Left lung (tissue), 10 donors: ENCODE measurements around the gene ARHGEF28. TPM values are rescaled to one million over a fixed set of nuclear protein-coding genes. Genes with fewer than 3 reads are reported as not detected.

Experiments
- ATAC-seq: fragments of 200-7000 bp; cut with Tn5 transposase; one replicate; pipeline ENCODE4 v1.9.1; 2020; ENCODE audit warnings: moderate library complexity
- DNase-seq, 4 donors: peaks; one replicate each; pipeline ENCODE4 v3.0.0-alpha.2; 2013 to 2020
- H3K27ac ChIP-seq, 2 donors: fragments of 200-600 bp; sonication (generic) in 1 of 2; one replicate each; pipeline versions ENCODE4 v1.5.0 to v1.8.0; 2020 to 2021
- H3K27me3 ChIP-seq, 2 donors: fragments of 200-600 bp; sonication (generic) in 1 of 2; one replicate each; pipeline versions ENCODE4 v1.5.0 to v1.8.0; 2020 to 2021
- H3K36me3 ChIP-seq, 2 donors: fragments of 200-600 bp; sonication (generic) in 1 of 2; one replicate each; pipeline versions ENCODE4 v1.5.0 to v1.8.0; 2020 to 2021
- H3K4me1 ChIP-seq, 2 donors: fragments of 200-600 bp; one replicate each; pipeline ENCODE4 v1.8.0; 2021
- H3K4me3 ChIP-seq, 2 donors: fragments of 200-600 bp; sonication (generic) in 1 of 2; one replicate each; pipeline versions ENCODE4 v1.5.0 to v1.8.0; 2020 to 2021; ENCODE audit warnings: mild to moderate bottlenecking in 1 of 2
- H3K9me3 ChIP-seq, 2 donors: fragments of 200-600 bp; sonication (generic) in 1 of 2; one replicate each; pipeline versions ENCODE4 v1.5.0 to v1.8.0; 2020 to 2021
- intact Hi-C, 2 donors: fragments of 100-400 bp; cut with DNase I; formaldehyde crosslinking; loops; one replicate each; pipeline versions ENCODE4 v1.11.2 to v1.14.2; 2022
- polyA plus RNA-seq, 6 donors: library from polyadenylated mRNA; unstranded; fragments of 120-200 nt; gene quantifications; one replicate each; pipeline ENCODE4 v1.2.1, GENCODE V29; 2013; ENCODE audit not compliant: insufficient read length in 6 of 6
- total RNA-seq, 2 donors: library from RNA; stranded (reverse); fragmentation: NEBNext Ultra II Directional; extraction: Animal tissue kit (Norgen Biotek cat#: 25700); gene quantifications; one replicate each; pipeline ENCODE4 v1.2.1, GENCODE V29; 2021
- TF ChIP-seq, protein P1 (sequence below), 2 donors: fragments of 200-600 bp; sonication (generic) in 1 of 2; IDR thresholded peaks; one replicate each; pipeline versions ENCODE4 v1.5.0 to v1.8.0; 2021; ENCODE audit warnings: antibody characterized with exemption in 2 of 2
- donor health status: DM: no; HTN: yes; CAD: no.
- donor health status: DM: no; HTN: no; CAD: no.

ARHGEF28 gene
- total and polyA plus RNA-seq, 8 donors: 8.4 to 16.4 (median 10.3) TPM

DNA sequence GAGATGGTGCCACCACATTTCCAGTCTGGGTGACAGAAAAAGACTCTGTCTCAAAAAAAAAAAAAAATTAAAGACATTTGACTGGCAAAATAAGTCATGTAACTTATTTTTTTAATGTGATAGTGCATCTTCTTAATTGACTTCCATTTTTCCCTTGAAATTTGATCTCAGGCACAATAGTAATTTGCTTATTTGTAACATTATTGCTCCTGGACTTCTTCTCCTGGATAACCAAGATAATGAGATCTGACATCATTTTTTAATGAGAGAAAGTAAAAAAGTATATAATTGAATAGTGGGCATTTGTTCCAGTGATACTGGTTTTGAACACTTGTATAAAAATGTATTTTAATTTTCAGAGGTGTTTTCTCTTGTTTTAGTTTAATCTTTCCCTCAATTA lies 3.5 kb downstream of the ARHGEF28 start:
- intact Hi-C loops: no loop called here
- DNase-seq: no peak
- TF ChIP-seq, protein P1, sequence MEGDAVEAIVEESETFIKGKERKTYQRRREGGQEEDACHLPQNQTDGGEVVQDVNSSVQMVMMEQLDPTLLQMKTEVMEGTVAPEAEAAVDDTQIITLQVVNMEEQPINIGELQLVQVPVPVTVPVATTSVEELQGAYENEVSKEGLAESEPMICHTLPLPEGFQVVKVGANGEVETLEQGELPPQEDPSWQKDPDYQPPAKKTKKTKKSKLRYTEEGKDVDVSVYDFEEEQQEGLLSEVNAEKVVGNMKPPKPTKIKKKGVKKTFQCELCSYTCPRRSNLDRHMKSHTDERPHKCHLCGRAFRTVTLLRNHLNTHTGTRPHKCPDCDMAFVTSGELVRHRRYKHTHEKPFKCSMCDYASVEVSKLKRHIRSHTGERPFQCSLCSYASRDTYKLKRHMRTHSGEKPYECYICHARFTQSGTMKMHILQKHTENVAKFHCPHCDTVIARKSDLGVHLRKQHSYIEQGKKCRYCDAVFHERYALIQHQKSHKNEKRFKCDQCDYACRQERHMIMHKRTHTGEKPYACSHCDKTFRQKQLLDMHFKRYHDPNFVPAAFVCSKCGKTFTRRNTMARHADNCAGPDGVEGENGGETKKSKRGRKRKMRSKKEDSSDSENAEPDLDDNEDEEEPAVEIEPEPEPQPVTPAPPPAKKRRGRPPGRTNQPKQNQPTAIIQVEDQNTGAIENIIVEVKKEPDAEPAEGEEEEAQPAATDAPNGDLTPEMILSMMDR (IDR thresholded peaks at IDR 0.05): no peak

DNA sequence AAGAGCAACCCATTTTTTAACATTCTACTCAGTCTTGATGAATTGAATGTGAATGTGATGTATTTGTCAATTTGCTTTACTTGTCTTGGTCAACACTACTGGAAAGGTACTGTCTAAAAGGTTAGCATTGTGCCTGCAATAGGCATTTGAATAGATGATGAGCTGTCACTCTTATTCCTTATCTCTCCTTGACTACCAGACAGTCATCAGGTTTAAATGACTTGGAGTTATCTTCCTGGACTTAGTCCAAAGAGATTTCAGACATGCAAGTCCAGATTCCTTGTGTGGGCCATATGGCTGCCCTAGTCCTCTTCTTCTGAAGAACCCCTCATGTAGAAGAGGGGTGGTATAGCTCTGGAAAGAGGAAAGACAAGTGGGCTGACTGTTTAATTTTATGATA lies 4.8 kb downstream of the ARHGEF28 start:
- Histone ChIP-seq H3K36me3 (no peaks in the 10 kb centered on the region), H3K4me1 (peaks cover 0 to 10% of the 10 kb centered on the region in 2 donors), H3K4me3 (no peak overlapping the region), H3K27me3 (peaks cover 0 to 34% of the 10 kb centered on the region in 2 donors), H3K27ac (no peak overlapping the region), H3K9me3 (no peaks in the 10 kb centered on the region)
- intact Hi-C loops: no loop called here
- ATAC-seq (no peak), DNase-seq (no peak)
- TF ChIP-seq, protein P1 (IDR thresholded peaks at IDR 0.05): no peak

More for the DNA sequence above, 3.5 kb downstream of the ARHGEF28 start:
- Histone ChIP-seq H3K4me3 (no peak overlapping the region), H3K27me3 (peaks cover 0 to 47% of the 10 kb centered on the region in 2 donors), H3K36me3 (no peaks in the 10 kb centered on the region), H3K9me3 (no peaks in the 10 kb centered on the region), H3K27ac (no peak overlapping the region), H3K4me1 (peaks cover 0 to 16% of the 10 kb centered on the region in 2 donors)
- no peak for ATAC-seq

DNA sequence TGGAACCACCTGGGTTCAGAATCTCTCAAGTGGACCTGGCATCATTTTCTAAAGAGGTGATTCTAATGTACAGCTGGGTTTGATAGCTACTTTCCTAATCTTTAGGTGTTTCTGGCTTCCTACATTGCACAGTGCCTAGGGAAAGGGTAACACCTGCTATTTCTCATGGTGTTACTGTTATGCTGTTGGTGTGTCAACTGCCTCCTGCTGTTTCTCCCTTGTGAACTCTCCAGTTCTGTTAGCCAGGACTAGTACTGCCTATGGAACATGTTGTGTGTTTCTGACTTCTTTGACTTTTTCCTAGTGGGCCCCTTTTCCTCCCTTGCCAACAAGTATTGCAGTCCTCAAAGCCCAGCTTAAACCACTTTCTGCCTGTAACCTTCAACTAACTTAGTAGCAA lies 5.5 kb downstream of the ARHGEF28 start:
- TF ChIP-seq, protein P1 (IDR thresholded peaks at IDR 0.05): no peak
- H3K4me3 ChIP-seq: no peak overlapping the region
- no peaks in the 10 kb centered on the region for H3K9me3 ChIP-seq
- H3K27ac ChIP-seq: no peak overlapping the region
- no peaks in the 10 kb centered on the region for H3K36me3 ChIP-seq
- DNase-seq (no peak), ATAC-seq (no peak)
- intact Hi-C loops: no loop called here
- peaks cover 0 to 26% of the 10 kb centered on the region in 2 donors for H3K27me3 ChIP-seq
- H3K4me1 ChIP-seq: peaks cover 0 to 5% of the 10 kb centered on the region in 2 donors

DNA sequence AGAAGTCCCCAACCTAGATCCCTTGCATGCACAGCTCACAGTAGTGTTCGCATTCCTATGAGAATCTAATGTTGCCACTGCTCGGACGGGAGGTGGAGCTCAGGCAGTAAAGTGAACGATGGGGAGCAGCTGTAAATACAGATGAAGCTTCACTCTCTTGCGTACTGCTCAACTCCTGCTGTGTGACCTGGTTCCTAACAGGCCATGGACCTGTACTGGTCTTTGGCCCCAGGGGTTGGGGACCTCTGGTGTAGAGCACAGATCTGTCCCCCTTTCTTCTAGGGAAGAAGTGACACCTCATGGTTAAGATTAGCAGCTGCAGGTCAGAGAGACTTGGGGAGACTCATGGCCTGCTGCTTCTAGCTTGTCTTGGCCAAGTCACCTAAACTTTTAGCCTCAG lies 7.1 kb downstream of the ARHGEF28 start:
- DNase-seq (no peak), ATAC-seq (no peak)
- Histone ChIP-seq H3K36me3 (no peaks in the 10 kb centered on the region), H3K9me3 (no peaks in the 10 kb centered on the region), H3K4me3 (no peak overlapping the region), H3K27me3 (peaks cover 0 to 11% of the 10 kb centered on the region in 2 donors), H3K4me1 (no peaks in the 10 kb centered on the region), H3K27ac (no peak overlapping the region)
- TF ChIP-seq, protein P1 (IDR thresholded peaks at IDR 0.05): no peak
- intact Hi-C loops: no loop called here

DNA sequence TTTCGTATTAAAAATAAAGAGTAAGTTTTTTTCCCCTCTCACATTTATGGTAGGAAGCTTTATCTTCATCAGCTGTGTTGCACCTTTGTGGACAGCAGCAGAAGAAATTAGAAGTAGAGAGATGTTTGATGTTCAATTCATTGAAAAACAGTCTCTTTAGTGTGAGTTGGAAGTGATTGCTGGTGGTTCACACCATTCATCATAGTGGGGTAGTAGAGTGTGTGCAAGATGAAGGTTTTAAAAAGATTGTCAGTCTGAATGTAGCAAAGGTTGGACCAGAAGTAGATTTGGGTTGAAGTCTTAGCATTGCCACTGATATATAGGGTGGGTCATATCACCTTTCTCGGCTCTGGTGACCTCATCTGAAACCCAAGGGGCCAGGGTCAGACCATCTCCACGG lies 10.4 kb downstream of the ARHGEF28 start:
- intact Hi-C loops: no loop called here

More for the DNA sequence above, 10.4 kb downstream of the ARHGEF28 start:
- TF ChIP-seq, protein P1 (IDR thresholded peaks at IDR 0.05): no peak
- DNase-seq: no peak
- no peak overlapping the region for H3K27ac ChIP-seq
- no peaks in the 10 kb centered on the region for H3K9me3 ChIP-seq
- no peaks in the 10 kb centered on the region for H3K27me3 ChIP-seq
- ATAC-seq: no peak
- H3K4me3 ChIP-seq: no peak overlapping the region
- no peaks in the 10 kb centered on the region for H3K36me3 ChIP-seq
- H3K4me1 ChIP-seq: no peaks in the 10 kb centered on the region
